Ramos (cell line): ENCODE measurements around the gene SH2D2A.

Experiments used
- in situ Hi-C: fragments of 300-500 bp; cut with MboI; formaldehyde crosslinking; loops from one replicate; pipeline ENCODE4 v1.14.3; 2022; ENCODE audit warnings: low sequenced_read_pairs; ENCODE audit not compliant: unreplicated experiment

Gene SH2D2A

GRCh38 chr1:156848461-156849150, 32.0 kb upstream of the SH2D2A start:
- in situ Hi-C loops = no loop called here

GRCh38 chr1:156847591-156848460, 31.2 kb upstream of the SH2D2A start:
- in situ Hi-C loops = no loop called here

GRCh38 chr1:156846643-156847042, 30.0 kb upstream of the SH2D2A start:
- in situ Hi-C loops = no loop called here

GRCh38 chr1:156845953-156846545, 29.4 kb upstream of the SH2D2A start:
- in situ Hi-C loops = no loop called here

GRCh38 chr1:156845055-156845952, 28.7 kb upstream of the SH2D2A start:
- in situ Hi-C loops = no loop called here

- in situ Hi-C loops = no loop called here
Measured at GRCh38 chr1:156844638-156845037, 28.0 kb upstream of the SH2D2A start.

GRCh38 chr1:156844102-156844501, 27.5 kb upstream of the SH2D2A start:
- in situ Hi-C loops = no loop called here

- in situ Hi-C loops = no loop called here
Measured at GRCh38 chr1:156842618-156843300, 26.1 kb upstream of the SH2D2A start.

GRCh38 chr1:156841295-156841855, 24.7 kb upstream of the SH2D2A start:
- in situ Hi-C loops = no loop called here

- in situ Hi-C loops = no loop called here
Measured at GRCh38 chr1:156840898-156841279, 24.2 kb upstream of the SH2D2A start.

- in situ Hi-C loops = no loop called here
Measured at GRCh38 chr1:156840186-156840897, 23.7 kb upstream of the SH2D2A start.

GRCh38 chr1:156839426-156840109, 22.9 kb upstream of the SH2D2A start:
- in situ Hi-C loops = no loop called here

GRCh38 chr1:156838972-156839371, 22.3 kb upstream of the SH2D2A start:
- in situ Hi-C loops = no loop called here

- in situ Hi-C loops = no loop called here
Measured at GRCh38 chr1:156836892-156837291, 20.2 kb upstream of the SH2D2A start.

GRCh38 chr1:156836041-156836654, 19.5 kb upstream of the SH2D2A start:
- in situ Hi-C loops = no loop called here

- in situ Hi-C loops = no loop called here
Measured at GRCh38 chr1:156834322-156834721, 17.7 kb upstream of the SH2D2A start.

- in situ Hi-C loops = no loop called here
Measured at GRCh38 chr1:156833603-156834002, 17.0 kb upstream of the SH2D2A start.

GRCh38 chr1:156832434-156832833, 15.8 kb upstream of the SH2D2A start:
- in situ Hi-C loops = no loop called here
